A549 (cell line): Measurements from ENCODE around the gene BCAP29. TPM values are rescaled to one million over a fixed set of nuclear protein-coding genes. Genes with fewer than 3 reads are reported as not detected.
"Not testable (repeated sequence)": the region's sequence is repeated elsewhere in the genome, so short reads cannot be mapped to it uniquely, and the experiment has no call there.

ENCODE experiments used
- ATAC-seq, 2 experiments: fragments of 200-7000 bp in 1 of 2; fragments of >200 bp in 1 of 2; cut with Nextera tagmentation in 1 of 2; cut with Tn5 transposase in 1 of 2; 3 replicates each; pipeline versions ENCODE4 v1.8.0 to v1.9.1; 2018 to 2020; ENCODE audit warnings: mild to moderate bottlenecking in 1 of 2, moderate library complexity in 1 of 2
- CTCF ChIA-PET: fragments of 300-600 bp; sonication (Branson Sonifier 250); formaldehyde crosslinking; extraction: SDS; loops from one replicate; lab custom pipeline; 2021; ENCODE audit warnings: antibody characterized with exemption, inconsistent platforms; lab: Yijun Ruan, JAX
- POLR2A ChIA-PET: fragments of 350-600 bp; formaldehyde crosslinking; extraction: SDS; loops from one replicate; lab custom pipeline; 2021; ENCODE audit warnings: antibody characterized with exemption, inconsistent platforms; lab: Yijun Ruan, JAX
- DNase-seq, 2 experiments: peaks; one replicate each; pipeline versions ENCODE4 v3.0.0 to v3.0.0-alpha.2; 2011 to 2016; ENCODE audit warnings: low read depth in 1 of 2, low spot score in 1 of 2
- FAIRE-seq: peaks from 2 replicates; lab custom pipeline; 2011; peaks lifted over from hg19 to GRCh38; lab: Jason Lieb, UNC
- H3K27ac ChIP-seq, 2 experiments: fragments of >200 bp; sonication (Bioruptor Twin); formaldehyde crosslinking; 3 replicates each; pipeline ENCODE4 v1.5.1; 2016 to 2017
- H3K4me1 ChIP-seq: fragments of >200 bp; sonication (Bioruptor Twin); formaldehyde crosslinking; 3 replicates; pipeline ENCODE4 v1.6.1; 2016
- H3K4me2 ChIP-seq: fragments of >200 bp; sonication (Bioruptor Twin); formaldehyde crosslinking; 3 replicates; pipeline ENCODE4 v1.6.1; 2016
- H3K4me3 ChIP-seq: fragments of >200 bp; sonication (Bioruptor Twin); formaldehyde crosslinking; 3 replicates; pipeline ENCODE4 v1.5.1; 2016
- H3K9me3 ChIP-seq: fragments of >200 bp; sonication (Bioruptor Twin); formaldehyde crosslinking; 3 replicates; pipeline ENCODE4 v1.6.1; 2016
- BHLHE40 ChIP-seq: IDR thresholded peaks from 2 replicates; pipeline ENCODE4 v1.6.1; 2012; ENCODE audit warnings: low read depth, low read length, inconsistent platforms
- CBX2 ChIP-seq: fragments of 200-600 bp; sonication (generic); IDR thresholded peaks from 2 replicates; pipeline ENCODE4 v1.6.1; 2016; ENCODE audit warnings: low read depth, mild to moderate bottlenecking, borderline replicate concordance
- CBX8 ChIP-seq: fragments of 200-600 bp; sonication (generic); IDR thresholded peaks from 2 replicates; pipeline ENCODE4 v1.6.1; 2016
- CEBPB ChIP-seq, 2 experiments: fragments of >200 bp in 1 of 2; sonication (Bioruptor Twin) in 1 of 2; formaldehyde crosslinking in 1 of 2; IDR thresholded peaks; 2 replicates each; pipeline ENCODE4 v1.6.1; 2012 to 2016
- CHD2 ChIP-seq: fragments of 150-350 bp; IDR thresholded peaks from 2 replicates; pipeline ENCODE4 v1.6.1; 2014; ENCODE audit warnings: low read length; ENCODE audit not compliant: partially characterized antibody
- EHMT2 ChIP-seq: fragments of 200-600 bp; sonication (generic); IDR thresholded peaks from 2 replicates; pipeline ENCODE4 v1.6.1; 2016; ENCODE audit warnings: antibody characterized with exemption, low read depth, mild to moderate bottlenecking, moderate library complexity
- EP300 ChIP-seq, 2 experiments: fragments of >200 bp; sonication (Bioruptor Twin); formaldehyde crosslinking; IDR thresholded peaks; 2 replicates in 1 of 2; 3 replicates in 1 of 2; pipeline ENCODE4 v1.6.1; 2016 to 2017
- FOSB ChIP-seq: fragments of 250-450 bp; sonication (Bioruptor Pico); IDR thresholded peaks from 2 replicates; pipeline ENCODE4 v1.5.0; 2020; ENCODE audit warnings: mild to moderate bottlenecking, moderate library complexity
- FOSL2 ChIP-seq, 2 experiments: fragments of 450-650 bp in 1 of 2; fragments of >200 bp in 1 of 2; sonication (Bioruptor Twin) in 1 of 2; formaldehyde crosslinking; IDR thresholded peaks; 2 replicates each; pipeline versions ENCODE4 v1.5.0 to v1.6.1; 2016 to 2020; ENCODE audit warnings: mild to moderate bottlenecking in 1 of 2, moderate library complexity in 1 of 2
- GATA3 ChIP-seq: IDR thresholded peaks from 2 replicates; pipeline ENCODE4 v1.6.1; 2012; ENCODE audit warnings: borderline replicate concordance
- JUNB ChIP-seq: fragments of >200 bp; sonication (Bioruptor Twin); formaldehyde crosslinking; IDR thresholded peaks from 2 replicates; pipeline ENCODE4 v1.6.1; 2016
- KDM5A ChIP-seq: fragments of 200-600 bp; sonication (generic); IDR thresholded peaks from 2 replicates; pipeline ENCODE4 v1.6.1; 2016; ENCODE audit warnings: antibody characterized with exemption, mild to moderate bottlenecking
- MAZ ChIP-seq: fragments of 150-350 bp; IDR thresholded peaks from 2 replicates; pipeline ENCODE4 v1.6.1; 2014; ENCODE audit warnings: antibody characterized with exemption, low read depth, low read length, borderline replicate concordance
- POLR2A ChIP-seq: IDR thresholded peaks from 2 replicates; pipeline ENCODE4 v1.6.1; 2012; ENCODE audit warnings: mild to moderate bottlenecking, low read length
- RARB ChIP-seq: fragments of 250-450 bp; sonication (Bioruptor Pico); IDR thresholded peaks from 2 replicates; pipeline ENCODE4 v1.8.0; 2021; ENCODE audit warnings: mild to moderate bottlenecking, moderate library complexity
- RCOR1 ChIP-seq: fragments of 150-350 bp; IDR thresholded peaks from 2 replicates; pipeline ENCODE4 v1.6.1; 2014; ENCODE audit warnings: antibody characterized with exemption, low read length, low read depth
- RNF2 ChIP-seq: fragments of 200-600 bp; sonication (generic); IDR thresholded peaks from 2 replicates; pipeline ENCODE4 v1.6.1; 2016; ENCODE audit warnings: low read depth, mild to moderate bottlenecking, antibody characterized with exemption, moderate library complexity, borderline replicate concordance
- SREBF2 ChIP-seq: fragments of 450-650 bp; IDR thresholded peaks from 2 replicates; pipeline ENCODE4 v1.6.1; 2014; ENCODE audit warnings: mild to moderate bottlenecking, moderate library complexity
- TFCP2L1 ChIP-seq: fragments of 250-450 bp; sonication (Bioruptor Pico); IDR thresholded peaks from 2 replicates; pipeline ENCODE4 v1.5.0; 2021; ENCODE audit warnings: mild to moderate bottlenecking
- TP53 ChIP-seq: fragments of 250-450 bp; sonication (Bioruptor Pico); IDR thresholded peaks from 2 replicates; pipeline ENCODE4 v1.5.0; 2021; ENCODE audit warnings: mild to moderate bottlenecking, moderate library complexity
- ZC3H11A ChIP-seq: fragments of 450-650 bp; IDR thresholded peaks from 2 replicates; pipeline ENCODE4 v1.6.1; 2014; ENCODE audit warnings: antibody characterized with exemption, mild to moderate bottlenecking
- ZFP36 ChIP-seq: fragments of 450-650 bp; IDR thresholded peaks from 2 replicates; pipeline ENCODE4 v1.6.1; 2014; ENCODE audit warnings: borderline replicate concordance; ENCODE audit not compliant: partially characterized antibody
- ZSCAN20 ChIP-seq: fragments of 250-450 bp; sonication (Bioruptor Pico); IDR thresholded peaks from 2 replicates; pipeline ENCODE4 v1.8.0; 2022; ENCODE audit warnings: mild to moderate bottlenecking, moderate library complexity
- WGBS: methylation state at CpG from one replicate; pipeline ENCODE4 v1.1.6; 2017; ENCODE audit errors: missing lambda C conversion rate; 5-methylcytosine and 5-hydroxymethylcytosine counted together
- polyA plus RNA-seq, 4 experiments: library from polyadenylated mRNA; depleted of rRNA in 3 of 4; stranded (reverse); fragments of >200 nt; fragmentation: RNase III in 1 of 4; extraction: RNeasy Plus Mini Kit Qiagen cat#74134 plus additional on column Dnase treatment in 1 of 4; gene quantifications; 2 replicates in 3 of 4; 3 replicates in 1 of 4; pipeline ENCODE4 v1.2.3, GENCODE V29; 2011 to 2017
- TF ChIP-seq, protein P1 (sequence below): IDR thresholded peaks from 2 replicates; pipeline ENCODE4 v1.6.1; 2012
- TF ChIP-seq, protein P2 (sequence below): IDR thresholded peaks from 2 replicates; pipeline ENCODE4 v1.6.1; 2012
- TF ChIP-seq, protein P3 (sequence below): fragments of 450-650 bp; IDR thresholded peaks from 2 replicates; pipeline ENCODE4 v1.6.1; 2014; ENCODE audit warnings: antibody characterized with exemption

Gene BCAP29
- polyA plus RNA-seq, 2 of the 4 experiments (the other 2 are of a cell fraction) = 38.0 to 66.9 TPM

- POLR2A ChIA-PET, H3K4me3 ChIP-seq, H3K4me2 ChIP-seq, ATAC-seq, H3K27ac ChIP-seq, DNase-seq, FAIRE-seq, H3K9me3 ChIP-seq, H3K4me1 ChIP-seq, CTCF ChIA-PET: not testable (repeated sequence)
- 89% methylated on average over 4 of the region's 4 CpGs for WGBS
Observed at GRCh38 chr7:107537228-107537627, 42.8 kb upstream of the BCAP29 start.

DNA sequence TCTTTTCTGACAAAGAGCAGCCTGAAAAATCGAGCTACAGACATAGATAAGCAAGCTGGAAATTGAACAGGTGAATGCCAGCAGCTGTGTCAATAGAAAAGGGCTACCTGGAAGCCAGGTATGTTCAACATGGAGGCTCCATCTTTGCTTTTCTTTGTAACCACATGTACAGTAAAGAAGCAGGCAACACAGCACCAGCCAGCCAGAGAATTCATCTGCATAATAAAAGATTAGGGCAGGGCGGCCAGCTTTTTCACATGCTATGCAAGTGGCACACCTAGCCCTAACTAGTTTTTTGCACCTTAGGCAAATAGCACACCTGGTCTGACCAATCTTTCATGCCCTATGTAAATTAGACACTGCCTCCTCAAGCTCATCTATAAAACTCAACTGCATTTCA, 42.0 kb upstream of the BCAP29 start:
- ChIA-PET POLR2A (interaction anchor here (0.9 kb wide), 1 partner anchor 25 kb away, joined by 3 read pairs; the partner anchor contains the start of genes COG5 and DUS4L), CTCF (no interaction called here)
- DNase-seq (no peak), FAIRE-seq (no peak), ATAC-seq (no peak)
- no peak for TF ChIP-seq SREBF2
- H3K27ac ChIP-seq = no peak overlapping the region
- no peaks in the 10 kb centered on the region for H3K4me1 ChIP-seq
- no peak overlapping the region for H3K4me2 ChIP-seq
- no peak overlapping the region for H3K4me3 ChIP-seq
- 54% methylated on average over 2 of the region's 2 CpGs for WGBS
- peaks cover 7% of the 10 kb centered on the region; the same call in 1 of the 3 replicates for H3K9me3 ChIP-seq

GRCh38 chr7:107543338-107543993, 36.6 kb upstream of the BCAP29 start:
- ATAC-seq = no peak
- 92% methylated on average over 4 of the region's 5 CpGs for WGBS
- H3K9me3 ChIP-seq = 0 out of 3 replicates have a peak, but pooled peaks cover 7% of the 10 kb centered on the region
- H3K4me1 ChIP-seq = no peaks in the 10 kb centered on the region
- H3K4me3 ChIP-seq = no peak overlapping the region
- FAIRE-seq = no peak
- no peak for DNase-seq
- ChIA-PET CTCF (interaction anchor here (0.6 to 0.7 kb wide), 2 partner anchors 356 to 763 kb away, joined by 3 to 4 read pairs; no protein-coding TSS in a partner anchor), POLR2A (no interaction called here)
- no peak overlapping the region for H3K27ac ChIP-seq
- TF ChIP-seq KDM5A (no peak), JUNB (no peak), ZFP36 (no peak), TP53 (CRISPR knock-in tag) (no peak), FOSL2 (IDR thresholded peaks at IDR 0.05) (no peak), FOSL2 (CRISPR knock-in tag; IDR thresholded peaks at IDR 0.05) (no peak), RCOR1 (no peak), RARB (CRISPR knock-in tag) (no peak), TFCP2L1 (CRISPR knock-in tag) (no peak), CEBPB (IDR thresholded peaks at IDR 0.05) (no peak)
- TF ChIP-seq, protein P1, sequence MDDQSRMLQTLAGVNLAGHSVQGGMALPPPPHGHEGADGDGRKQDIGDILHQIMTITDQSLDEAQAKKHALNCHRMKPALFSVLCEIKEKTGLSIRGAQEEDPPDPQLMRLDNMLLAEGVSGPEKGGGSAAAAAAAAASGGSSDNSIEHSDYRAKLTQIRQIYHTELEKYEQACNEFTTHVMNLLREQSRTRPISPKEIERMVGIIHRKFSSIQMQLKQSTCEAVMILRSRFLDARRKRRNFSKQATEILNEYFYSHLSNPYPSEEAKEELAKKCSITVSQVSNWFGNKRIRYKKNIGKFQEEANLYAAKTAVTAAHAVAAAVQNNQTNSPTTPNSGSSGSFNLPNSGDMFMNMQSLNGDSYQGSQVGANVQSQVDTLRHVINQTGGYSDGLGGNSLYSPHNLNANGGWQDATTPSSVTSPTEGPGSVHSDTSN = no peak
- no peak overlapping the region for H3K4me2 ChIP-seq

GRCh38 chr7:107544848-107545591, 35.0 kb upstream of the BCAP29 start:
- WGBS = 87% methylated on average over 4 of the region's 4 CpGs
- DNase-seq = no peak
- CTCF ChIA-PET = no interaction called here
- H3K4me3 ChIP-seq = no peak overlapping the region
- no peak overlapping the region for H3K4me2 ChIP-seq
- H3K9me3 ChIP-seq = 0 out of 3 replicates have a peak, but pooled peaks cover 7% of the 10 kb centered on the region
- TF ChIP-seq EP300 (IDR thresholded peaks at IDR 0.05) (no peak), EHMT2 (no peak), GATA3 (no peak), CHD2 (no peak), BHLHE40 (no peak), ZC3H11A (no peak), ZSCAN20 (no peak), FOSB (CRISPR knock-in tag) (no peak), FOSL2 (IDR thresholded peaks at IDR 0.05) (no peak), FOSL2 (CRISPR knock-in tag; IDR thresholded peaks at IDR 0.05) (no peak), MAZ (no peak), POLR2A (no peak), CBX2 (no peak), CBX8 (no peak), RNF2 (no peak)
- TF ChIP-seq, protein P2, sequence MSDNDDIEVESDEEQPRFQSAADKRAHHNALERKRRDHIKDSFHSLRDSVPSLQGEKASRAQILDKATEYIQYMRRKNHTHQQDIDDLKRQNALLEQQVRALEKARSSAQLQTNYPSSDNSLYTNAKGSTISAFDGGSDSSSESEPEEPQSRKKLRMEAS = no peak
- TF ChIP-seq, protein P3, sequence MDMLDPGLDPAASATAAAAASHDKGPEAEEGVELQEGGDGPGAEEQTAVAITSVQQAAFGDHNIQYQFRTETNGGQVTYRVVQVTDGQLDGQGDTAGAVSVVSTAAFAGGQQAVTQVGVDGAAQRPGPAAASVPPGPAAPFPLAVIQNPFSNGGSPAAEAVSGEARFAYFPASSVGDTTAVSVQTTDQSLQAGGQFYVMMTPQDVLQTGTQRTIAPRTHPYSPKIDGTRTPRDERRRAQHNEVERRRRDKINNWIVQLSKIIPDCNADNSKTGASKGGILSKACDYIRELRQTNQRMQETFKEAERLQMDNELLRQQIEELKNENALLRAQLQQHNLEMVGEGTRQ = no peak
- TF ChIP-seq, all 56 proteins: peak for 0
- no peak for FAIRE-seq
- POLR2A ChIA-PET = no interaction called here
- H3K27ac ChIP-seq = no peak overlapping the region
- H3K4me1 ChIP-seq = no peaks in the 10 kb centered on the region
- no peak for ATAC-seq
